HG02852 (cell line): ENCODE measurements around the gene GLOD5.

Source experiments
- ATAC-seq: cut with Tn5 transposase; IDR thresholded peaks from one replicate; pipeline ENCODE4 v1.9.1; 2021; ENCODE audit warnings: mild to moderate bottlenecking, moderate library complexity; ENCODE audit not compliant: unreplicated experiment

GLOD5 gene

GRCh38 chrX:48761674-48762471, at the start of gene GLOD5:
TSS of gene GLOD5 (plus strand) at chrX:48761747. CDS start at chrX:48761791, 44 bp downstream.
- ATAC-seq: no peak

DNA sequence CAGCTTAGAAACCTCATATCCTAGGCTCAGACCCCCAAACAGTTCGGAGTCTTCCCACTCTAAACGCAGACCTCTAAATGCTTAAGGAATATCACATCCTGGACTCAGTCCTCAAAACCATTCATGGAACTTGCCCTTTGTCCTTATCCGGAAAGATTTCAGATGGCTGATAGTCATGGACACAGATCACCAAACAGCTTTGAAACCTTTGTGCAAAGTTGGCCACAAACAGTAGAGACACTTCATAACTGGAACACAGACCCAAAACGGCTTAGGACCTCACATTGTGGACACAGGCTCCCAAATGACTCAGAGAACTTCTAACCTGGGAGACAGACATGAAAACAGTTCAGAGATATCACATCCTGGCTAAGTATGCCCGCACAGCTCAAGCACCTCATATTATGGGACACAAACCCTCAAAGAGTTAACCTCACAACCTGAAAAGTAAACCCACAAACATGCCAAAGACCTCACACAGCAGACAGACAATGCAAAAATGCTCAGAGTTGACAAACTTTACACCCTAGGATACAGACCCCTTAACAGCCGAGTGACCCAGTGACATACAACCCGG, 49.5 kb upstream of the GLOD5 start:
- no peak for ATAC-seq

- no peak for ATAC-seq
Observed at GRCh38 chrX:48713847-48714246, 47.7 kb upstream of the GLOD5 start.

DNA sequence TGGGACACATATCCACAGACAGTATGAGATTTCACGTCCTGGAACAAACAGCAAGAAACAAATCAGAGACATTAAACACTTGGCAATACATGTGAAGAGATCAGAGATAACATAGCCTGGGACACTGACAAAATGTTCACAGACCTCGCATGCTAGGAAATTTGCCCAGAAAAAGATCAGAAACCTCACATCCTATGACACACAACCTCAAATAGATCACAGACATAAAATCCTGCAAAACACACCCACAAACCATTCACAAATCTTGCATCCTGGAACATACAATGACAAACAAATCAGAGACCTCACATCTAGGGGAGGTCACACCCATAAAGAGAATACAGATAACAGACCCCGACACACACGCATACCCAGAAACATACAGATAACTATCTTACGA, 47.0 kb upstream of the GLOD5 start:
- no peak for ATAC-seq

GRCh38 chrX:48715072-48715471, 46.5 kb upstream of the GLOD5 start:
- no peak for ATAC-seq

- ATAC-seq: no peak
Observed at GRCh38 chrX:48715876-48716502, 45.6 kb upstream of the GLOD5 start.

- no peak for ATAC-seq
Observed at GRCh38 chrX:48719958-48720357, 41.6 kb upstream of the GLOD5 start.

- no peak for ATAC-seq
Observed at GRCh38 chrX:48720577-48721250, 40.8 kb upstream of the GLOD5 start.

DNA sequence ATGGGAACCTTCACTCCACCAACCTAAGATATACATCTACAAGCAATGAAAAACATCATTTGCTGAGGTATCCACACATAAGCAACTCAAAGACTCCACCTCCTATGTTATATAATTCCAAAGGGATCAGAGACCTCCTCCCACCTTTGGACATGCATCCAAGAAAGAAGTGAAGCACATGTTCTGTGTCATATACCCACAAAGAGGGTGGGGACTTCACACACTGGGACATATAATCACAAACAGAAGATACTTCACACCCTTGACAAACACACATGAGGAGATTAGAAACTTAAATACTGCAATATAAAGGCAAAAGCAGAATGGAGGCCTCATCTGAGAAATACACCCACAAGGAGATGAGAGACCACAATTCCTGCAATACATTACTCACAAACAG, 39.6 kb upstream of the GLOD5 start:
- ATAC-seq: no peak

- ATAC-seq: no peak
Observed at GRCh38 chrX:48726596-48726995, 35.0 kb upstream of the GLOD5 start.

GRCh38 chrX:48728653-48729052, 32.9 kb upstream of the GLOD5 start:
- ATAC-seq: no peak

DNA sequence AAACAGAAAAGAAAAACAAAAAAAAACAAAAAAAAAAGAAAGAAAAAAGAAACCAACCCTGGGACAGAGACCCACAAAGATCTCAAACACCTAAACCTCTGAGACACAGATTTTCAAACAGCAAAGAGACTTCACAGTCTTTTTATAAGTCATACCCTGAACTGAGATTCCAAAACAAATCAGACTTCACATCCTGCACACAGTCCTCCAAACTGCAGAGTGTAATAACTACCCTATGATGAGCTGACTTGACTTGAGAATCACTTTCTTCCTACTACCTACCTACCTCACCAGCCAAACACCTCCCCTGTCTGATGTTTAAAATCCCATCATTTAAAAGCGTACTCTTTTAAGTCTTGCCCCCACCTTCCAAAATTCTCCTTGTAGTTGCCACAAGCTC, 25.2 kb upstream of the GLOD5 start:
- no peak for ATAC-seq

DNA sequence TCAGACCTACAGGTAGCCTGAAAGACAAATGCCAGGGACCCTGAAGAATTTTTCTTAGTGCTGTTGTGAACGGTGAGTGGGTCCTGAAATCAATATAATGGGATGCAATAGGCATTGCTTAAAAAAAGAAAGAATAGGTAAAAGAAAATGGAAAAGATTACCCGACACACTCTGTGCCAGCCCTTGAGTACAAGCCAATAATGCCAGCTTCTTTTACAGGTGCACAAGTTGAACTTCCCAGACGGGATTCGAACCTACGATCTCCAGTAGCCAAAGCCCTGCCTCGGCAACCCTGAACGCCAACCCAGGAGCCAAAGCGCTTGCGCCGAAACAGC, 24.7 kb upstream of the GLOD5 start:
- ATAC-seq: no peak

GRCh38 chrX:48737213-48737938, 24.2 kb upstream of the GLOD5 start:
- peak; percentile 98 for ATAC-seq

DNA sequence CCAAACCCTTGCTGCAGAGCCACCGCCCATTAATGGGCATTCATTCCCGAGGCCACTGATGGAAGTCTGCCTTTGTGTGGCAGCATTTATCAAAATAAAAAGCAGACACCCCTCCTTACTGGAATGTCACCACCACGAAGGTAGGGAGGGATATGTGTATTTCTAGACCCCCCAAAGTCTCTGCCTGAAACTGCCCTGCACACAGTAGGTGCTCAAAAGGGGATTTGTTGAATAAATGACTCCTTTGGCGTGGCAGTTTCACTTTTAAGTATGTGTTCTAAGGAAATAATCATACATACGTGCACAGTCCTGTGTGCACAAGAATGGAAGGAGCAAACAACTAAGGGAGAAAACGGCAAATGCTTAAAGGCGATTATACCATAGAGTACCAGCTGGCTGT, 23.6 kb upstream of the GLOD5 start:
- no peak for ATAC-seq

- ATAC-seq: no peak
Observed at GRCh38 chrX:48741834-48742233, 19.7 kb upstream of the GLOD5 start.

DNA sequence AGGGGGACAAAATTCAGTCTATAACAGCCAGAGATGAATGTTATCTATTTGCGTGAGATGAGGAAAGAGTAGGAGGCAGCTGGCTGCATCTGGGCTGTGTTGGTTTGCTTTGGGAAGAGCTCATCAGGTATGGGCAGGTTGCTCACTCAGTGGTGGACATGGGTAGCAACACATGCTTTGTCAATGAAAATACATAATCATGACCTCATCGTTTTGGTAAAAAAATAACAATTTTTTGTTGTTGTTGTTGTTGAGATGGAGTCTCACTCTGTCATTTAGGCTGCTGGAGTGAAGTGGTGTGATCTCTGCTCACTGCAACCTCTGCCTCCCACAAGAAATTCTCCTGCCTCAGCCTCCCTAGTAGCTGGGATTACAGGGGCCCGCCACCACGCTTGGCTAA, 16.3 kb upstream of the GLOD5 start:
- ATAC-seq: no peak

DNA sequence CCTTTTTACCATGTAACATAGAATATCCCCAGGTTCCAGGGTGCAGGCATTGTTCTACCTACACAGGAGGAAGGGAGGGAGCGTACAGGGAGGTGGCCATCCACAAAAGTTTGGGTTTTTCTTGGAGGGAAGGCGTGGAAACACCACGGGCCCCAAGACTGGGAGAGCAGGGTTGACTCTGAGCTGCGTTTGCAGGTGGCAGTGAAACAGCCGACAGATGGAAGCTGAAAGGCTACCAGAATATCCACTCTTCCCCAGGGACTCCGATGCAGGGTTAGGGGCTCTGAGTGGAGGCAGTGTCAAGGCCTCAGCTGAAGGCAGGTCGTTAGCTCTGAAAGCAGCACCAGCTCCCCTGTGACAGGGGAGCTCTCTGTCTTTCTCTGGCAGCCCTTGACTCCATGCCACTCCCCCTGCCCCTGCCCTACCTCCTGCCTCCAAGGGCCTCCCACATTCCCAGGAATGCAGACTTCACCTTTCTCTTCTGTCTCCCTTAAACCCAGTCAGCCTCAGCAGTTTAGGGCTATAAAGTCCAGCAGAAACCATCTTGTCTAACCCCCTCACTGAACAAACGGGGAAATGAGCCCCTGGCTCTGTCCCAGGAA, 14.0 kb upstream of the GLOD5 start:
- no peak for ATAC-seq

DNA sequence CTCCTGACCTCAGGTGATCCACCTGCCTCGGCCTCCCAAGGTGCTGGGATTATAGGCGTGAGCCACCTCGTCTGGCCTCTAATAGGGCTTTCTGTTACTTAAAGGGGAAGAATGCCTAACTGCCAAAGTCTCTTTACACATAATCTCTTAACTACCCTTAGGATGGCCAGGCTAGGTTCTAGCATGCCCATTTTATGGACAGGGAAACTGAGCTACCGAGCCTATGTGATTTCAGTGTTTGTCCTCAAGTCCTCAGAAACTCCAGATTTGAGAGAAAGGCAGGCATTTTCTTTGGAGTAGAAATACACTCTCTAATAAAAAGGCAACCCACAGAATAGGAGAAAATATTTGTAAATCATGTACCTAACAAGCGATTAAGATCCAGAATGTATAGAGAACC, 12.4 kb upstream of the GLOD5 start:
- ATAC-seq: no peak

- no peak for ATAC-seq
Observed at GRCh38 chrX:48751343-48751742, 10.2 kb upstream of the GLOD5 start.

DNA sequence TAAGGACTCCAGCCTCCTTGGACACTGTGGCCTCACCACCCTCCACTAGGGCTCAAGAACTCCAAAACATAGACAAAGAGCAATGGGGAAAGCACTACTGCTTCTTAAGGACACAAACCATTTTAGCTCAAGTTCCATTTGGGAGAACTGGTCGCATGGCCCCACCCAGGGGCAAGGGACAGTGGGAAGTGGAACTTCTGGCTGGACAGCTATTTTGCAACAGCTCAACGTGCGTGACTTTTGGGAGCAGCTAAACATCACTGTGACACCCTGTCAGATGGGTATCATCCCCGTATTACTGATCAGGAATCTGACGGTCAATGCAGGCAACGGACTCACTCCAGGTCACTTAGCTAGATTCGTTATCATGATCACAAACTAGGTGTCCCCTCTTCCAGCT, 9.0 kb upstream of the GLOD5 start:
- no peak for ATAC-seq
